Upper lobe of left lung (tissue), 4 donors: ENCODE results near the gene CMTM8.

Source experiments
- POLR2AphosphoS5 ChIP-seq, 2 donors: sonication (generic); formaldehyde crosslinking; IDR thresholded peaks; one replicate each; pipeline ENCODE4 v1.5.1; 2017; ENCODE audit warnings: antibody characterized with exemption in 2 of 2
- TF ChIP-seq, protein P1 (sequence below), 6 experiments: fragments of 450-650 bp in 4 of 6; fragments of 200-600 bp in 2 of 6; sonication (generic) in 2 of 6; IDR thresholded peaks; one replicate each; pipeline ENCODE4 v1.5.1; 2016 to 2019; ENCODE audit warnings: antibody characterized with exemption in 6 of 6

DNA sequence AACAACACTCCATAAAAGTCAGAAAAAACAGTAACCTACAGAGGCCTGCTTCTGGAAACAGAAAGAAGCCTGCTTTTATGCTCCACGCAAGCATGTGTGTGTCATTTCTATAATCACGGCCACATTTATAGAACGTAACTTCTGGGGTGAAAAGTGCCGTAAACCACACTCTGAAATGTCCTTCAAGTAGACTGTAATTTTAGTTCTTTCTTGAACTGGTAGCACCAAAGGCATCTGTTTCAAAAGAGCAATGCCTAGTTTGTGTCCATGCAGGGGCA is 133.7 kb downstream of the CMTM8 start:
- TF ChIP-seq, protein P1, sequence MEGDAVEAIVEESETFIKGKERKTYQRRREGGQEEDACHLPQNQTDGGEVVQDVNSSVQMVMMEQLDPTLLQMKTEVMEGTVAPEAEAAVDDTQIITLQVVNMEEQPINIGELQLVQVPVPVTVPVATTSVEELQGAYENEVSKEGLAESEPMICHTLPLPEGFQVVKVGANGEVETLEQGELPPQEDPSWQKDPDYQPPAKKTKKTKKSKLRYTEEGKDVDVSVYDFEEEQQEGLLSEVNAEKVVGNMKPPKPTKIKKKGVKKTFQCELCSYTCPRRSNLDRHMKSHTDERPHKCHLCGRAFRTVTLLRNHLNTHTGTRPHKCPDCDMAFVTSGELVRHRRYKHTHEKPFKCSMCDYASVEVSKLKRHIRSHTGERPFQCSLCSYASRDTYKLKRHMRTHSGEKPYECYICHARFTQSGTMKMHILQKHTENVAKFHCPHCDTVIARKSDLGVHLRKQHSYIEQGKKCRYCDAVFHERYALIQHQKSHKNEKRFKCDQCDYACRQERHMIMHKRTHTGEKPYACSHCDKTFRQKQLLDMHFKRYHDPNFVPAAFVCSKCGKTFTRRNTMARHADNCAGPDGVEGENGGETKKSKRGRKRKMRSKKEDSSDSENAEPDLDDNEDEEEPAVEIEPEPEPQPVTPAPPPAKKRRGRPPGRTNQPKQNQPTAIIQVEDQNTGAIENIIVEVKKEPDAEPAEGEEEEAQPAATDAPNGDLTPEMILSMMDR (IDR thresholded peaks at IDR 0.05): no peak
- no peak for TF ChIP-seq POLR2AphosphoS5 (IDR thresholded peaks at IDR 0.05)
